GM12891 (cell line): Measurements from ENCODE around the gene RAPGEF4.

Source experiments
- POLR2A ChIP-seq: IDR thresholded peaks from 2 replicates; pipeline ENCODE4 v1.6.1; 2011; ENCODE audit warnings: low read depth, low read length, control low read depth
- POLR2AphosphoS5 ChIP-seq: IDR thresholded peaks from 2 replicates; pipeline ENCODE4 v1.6.1; 2011; ENCODE audit warnings: low read depth, low read length, control low read depth
- POU2F2 ChIP-seq: IDR thresholded peaks from 2 replicates; pipeline ENCODE4 v1.6.1; 2011; ENCODE audit warnings: low read depth, mild to moderate bottlenecking, control low read depth, low read length, moderate library complexity
- SPI1 ChIP-seq: IDR thresholded peaks from 2 replicates; pipeline ENCODE4 v1.6.1; 2011; ENCODE audit warnings: low read depth, low read length, control low read depth
- TAF1 ChIP-seq: IDR thresholded peaks from 2 replicates; pipeline ENCODE4 v1.6.1; 2011; ENCODE audit warnings: low read depth, low read length, control low read depth

- no peak for TF ChIP-seq POU2F2
- no peak for TF ChIP-seq POLR2A
- no peak for TF ChIP-seq TAF1
- TF ChIP-seq SPI1: no peak
- TF ChIP-seq POLR2AphosphoS5: no peak
Observed at GRCh38 chr2:172846551-172846950, 110.9 kb downstream of the RAPGEF4 start.
